Measurements from ENCODE around the gene AKAP8L.
"Not testable (repeated sequence)": the region's sequence is repeated elsewhere in the genome, so short reads cannot be mapped to it uniquely, and the experiment has no call there.

GRCh38 chr19:15363048-15363447 is 55.7 kb downstream of the AKAP8L start:
- TF ChIP-seq, protein P1, sequence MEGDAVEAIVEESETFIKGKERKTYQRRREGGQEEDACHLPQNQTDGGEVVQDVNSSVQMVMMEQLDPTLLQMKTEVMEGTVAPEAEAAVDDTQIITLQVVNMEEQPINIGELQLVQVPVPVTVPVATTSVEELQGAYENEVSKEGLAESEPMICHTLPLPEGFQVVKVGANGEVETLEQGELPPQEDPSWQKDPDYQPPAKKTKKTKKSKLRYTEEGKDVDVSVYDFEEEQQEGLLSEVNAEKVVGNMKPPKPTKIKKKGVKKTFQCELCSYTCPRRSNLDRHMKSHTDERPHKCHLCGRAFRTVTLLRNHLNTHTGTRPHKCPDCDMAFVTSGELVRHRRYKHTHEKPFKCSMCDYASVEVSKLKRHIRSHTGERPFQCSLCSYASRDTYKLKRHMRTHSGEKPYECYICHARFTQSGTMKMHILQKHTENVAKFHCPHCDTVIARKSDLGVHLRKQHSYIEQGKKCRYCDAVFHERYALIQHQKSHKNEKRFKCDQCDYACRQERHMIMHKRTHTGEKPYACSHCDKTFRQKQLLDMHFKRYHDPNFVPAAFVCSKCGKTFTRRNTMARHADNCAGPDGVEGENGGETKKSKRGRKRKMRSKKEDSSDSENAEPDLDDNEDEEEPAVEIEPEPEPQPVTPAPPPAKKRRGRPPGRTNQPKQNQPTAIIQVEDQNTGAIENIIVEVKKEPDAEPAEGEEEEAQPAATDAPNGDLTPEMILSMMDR (IDR thresholded peaks at IDR 0.05) = not testable (repeated sequence)
- TF ChIP-seq POLR2A (IDR thresholded peaks at IDR 0.05); EP300 (IDR thresholded peaks at IDR 0.05; ENCODE audit: low read depth); POLR2AphosphoS5 (IDR thresholded peaks at IDR 0.05): not testable (repeated sequence)

All from transverse colon (tissue), 4 donors.